Lower lobe of right lung (tissue), 2 donors: Measurements from ENCODE around the gene IL17RD. TPM values are rescaled to one million over a fixed set of nuclear protein-coding genes. Genes with fewer than 3 reads are reported as not detected.
A peak's percentile ranks its signal among the peaks of the same experiment; 100 is the strongest.

Experiments
- ATAC-seq, 2 donors: fragments of 200-7000 bp; cut with Tn5 transposase; one replicate each; pipeline ENCODE4 v1.9.1; 2020 to 2022; ENCODE audit warnings: mild to moderate bottlenecking in 2 of 2, moderate library complexity in 2 of 2
- DNase-seq: peaks from one replicate; pipeline ENCODE4 v3.0.0-alpha.2; 2020
- H3K27ac ChIP-seq: fragments of 200-600 bp; one replicate; pipeline ENCODE4 v1.8.0; 2022
- H3K27me3 ChIP-seq: fragments of 200-600 bp; one replicate; pipeline ENCODE4 v1.8.0; 2022; ENCODE audit warnings: low read depth
- H3K36me3 ChIP-seq: fragments of 200-600 bp; one replicate; pipeline ENCODE4 v1.8.0; 2022; ENCODE audit warnings: mild to moderate bottlenecking
- H3K4me1 ChIP-seq: fragments of 200-600 bp; one replicate; pipeline ENCODE4 v1.8.0; 2022
- H3K4me3 ChIP-seq: fragments of 200-600 bp; one replicate; pipeline ENCODE4 v1.8.0; 2022; ENCODE audit warnings: mild to moderate bottlenecking
- H3K9me3 ChIP-seq: fragments of 200-600 bp; one replicate; pipeline ENCODE4 v1.8.0; 2022
- intact Hi-C: fragments of 100-400 bp; cut with DNase I; formaldehyde crosslinking; loops from one replicate; pipeline ENCODE4 v1.11.0; 2022
- total RNA-seq: library from RNA; stranded (reverse); fragmentation: NEBNext Ultra II Directional; extraction: Animal tissue kit (Norgen Biotek cat#: 25700); gene quantifications from one replicate; pipeline ENCODE4 v1.2.1, GENCODE V29; 2021
- TF ChIP-seq, protein P1 (sequence below): fragments of 200-600 bp; IDR thresholded peaks from one replicate; pipeline ENCODE4 v1.8.0; 2022; ENCODE audit warnings: antibody characterized with exemption, mild to moderate bottlenecking
- donor health status: DM: no; HTN: yes; CAD: no; lungs with severe emphysema.

IL17RD gene
- total RNA-seq, 1 donor from 2014 or later: 2.4 TPM

DNA sequence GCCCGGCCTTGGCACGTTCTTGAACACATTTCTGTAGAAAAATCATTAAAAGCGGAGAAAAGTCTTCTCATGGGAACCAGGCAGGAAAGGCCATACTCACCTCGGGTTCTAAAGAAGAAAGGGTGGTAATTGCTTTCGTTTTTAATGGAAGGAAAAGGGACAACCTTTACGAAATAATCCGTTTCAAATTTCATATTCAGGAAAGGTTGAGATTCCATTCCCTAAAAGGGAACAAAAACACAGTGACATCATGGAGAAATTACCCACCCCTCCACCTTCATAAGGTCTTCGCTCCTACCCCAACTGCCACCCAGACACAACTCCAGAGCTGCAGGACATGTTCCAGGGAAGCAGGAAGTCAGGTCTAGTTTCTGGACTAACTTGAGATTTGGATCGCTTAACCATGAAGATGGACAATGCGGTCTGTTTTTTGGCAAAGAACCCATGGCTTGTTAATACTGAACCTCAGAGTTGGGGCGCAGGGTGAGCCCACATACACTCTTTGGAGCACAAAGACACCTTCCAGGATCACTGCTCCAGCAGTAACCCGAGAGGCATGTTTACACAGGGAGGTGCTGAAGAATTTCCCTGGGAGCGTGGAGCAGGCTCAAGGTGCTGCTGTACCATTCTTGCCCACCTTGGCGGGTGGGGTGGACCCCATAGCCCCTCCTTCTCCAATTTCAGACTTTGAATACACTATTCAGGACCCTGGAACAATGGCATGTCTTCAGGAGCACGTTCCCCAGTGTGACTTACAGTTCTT, 55.5 kb downstream of the IL17RD start:
- H3K27ac ChIP-seq: no peak overlapping the region
- no peaks in the 10 kb centered on the region for H3K36me3 ChIP-seq
- no peaks in the 10 kb centered on the region for H3K27me3 ChIP-seq
- intact Hi-C loops: no loop called here
- no peaks in the 10 kb centered on the region for H3K9me3 ChIP-seq
- TF ChIP-seq, protein P1, sequence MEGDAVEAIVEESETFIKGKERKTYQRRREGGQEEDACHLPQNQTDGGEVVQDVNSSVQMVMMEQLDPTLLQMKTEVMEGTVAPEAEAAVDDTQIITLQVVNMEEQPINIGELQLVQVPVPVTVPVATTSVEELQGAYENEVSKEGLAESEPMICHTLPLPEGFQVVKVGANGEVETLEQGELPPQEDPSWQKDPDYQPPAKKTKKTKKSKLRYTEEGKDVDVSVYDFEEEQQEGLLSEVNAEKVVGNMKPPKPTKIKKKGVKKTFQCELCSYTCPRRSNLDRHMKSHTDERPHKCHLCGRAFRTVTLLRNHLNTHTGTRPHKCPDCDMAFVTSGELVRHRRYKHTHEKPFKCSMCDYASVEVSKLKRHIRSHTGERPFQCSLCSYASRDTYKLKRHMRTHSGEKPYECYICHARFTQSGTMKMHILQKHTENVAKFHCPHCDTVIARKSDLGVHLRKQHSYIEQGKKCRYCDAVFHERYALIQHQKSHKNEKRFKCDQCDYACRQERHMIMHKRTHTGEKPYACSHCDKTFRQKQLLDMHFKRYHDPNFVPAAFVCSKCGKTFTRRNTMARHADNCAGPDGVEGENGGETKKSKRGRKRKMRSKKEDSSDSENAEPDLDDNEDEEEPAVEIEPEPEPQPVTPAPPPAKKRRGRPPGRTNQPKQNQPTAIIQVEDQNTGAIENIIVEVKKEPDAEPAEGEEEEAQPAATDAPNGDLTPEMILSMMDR: no peak
- ATAC-seq (no peak), DNase-seq (no peak)
- no peaks in the 10 kb centered on the region for H3K4me1 ChIP-seq
- H3K4me3 ChIP-seq: no peak overlapping the region

DNA sequence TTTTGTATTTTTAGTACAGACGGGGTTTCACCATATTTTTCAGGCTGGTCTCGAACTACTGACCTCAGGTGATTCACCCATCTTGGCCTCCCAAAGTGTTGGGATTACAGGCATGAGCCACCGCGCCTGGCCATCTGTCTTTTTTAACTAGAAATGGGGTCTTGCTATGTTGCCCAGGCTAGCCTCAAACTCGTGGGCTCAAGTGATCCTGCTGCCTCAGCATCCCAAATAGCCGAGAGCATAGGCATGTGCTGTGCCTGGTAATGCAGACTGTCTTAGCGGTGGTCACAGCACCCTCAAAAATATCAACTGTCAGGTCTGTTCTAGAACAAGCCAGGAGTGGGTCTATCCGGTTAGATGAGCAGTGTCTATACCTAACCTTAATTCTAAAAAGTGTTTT, 56.5 kb downstream of the IL17RD start:
- Histone ChIP-seq H3K27ac (no peak overlapping the region), H3K27me3 (no peaks in the 10 kb centered on the region), H3K9me3 (no peaks in the 10 kb centered on the region), H3K4me3 (no peak overlapping the region), H3K4me1 (no peaks in the 10 kb centered on the region), H3K36me3 (no peaks in the 10 kb centered on the region)
- intact Hi-C loops: no loop called here
- ATAC-seq: no peak
- no peak for DNase-seq
- TF ChIP-seq, protein P1: no peak

DNA sequence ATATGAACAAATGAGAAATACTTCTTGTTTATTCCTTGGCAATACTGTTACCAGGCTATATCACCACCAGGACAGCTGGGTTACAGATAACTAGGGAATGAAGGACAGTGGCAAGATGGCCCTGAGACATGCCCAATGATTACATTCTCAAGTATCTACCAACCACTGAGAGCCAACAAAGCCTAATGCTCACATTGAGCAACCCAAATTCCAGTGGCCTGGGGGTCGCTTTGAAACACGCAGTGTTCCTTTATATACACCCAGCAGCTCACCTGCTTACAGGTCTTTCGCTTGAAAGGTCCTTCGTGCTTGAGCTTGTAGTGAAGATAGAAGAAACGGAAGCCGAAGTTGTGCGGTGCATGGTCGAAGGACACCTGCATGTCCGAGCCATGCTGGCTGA, 59.6 kb downstream of the IL17RD start:
- intact Hi-C loops: no loop called here
- no peak for DNase-seq

DNA sequence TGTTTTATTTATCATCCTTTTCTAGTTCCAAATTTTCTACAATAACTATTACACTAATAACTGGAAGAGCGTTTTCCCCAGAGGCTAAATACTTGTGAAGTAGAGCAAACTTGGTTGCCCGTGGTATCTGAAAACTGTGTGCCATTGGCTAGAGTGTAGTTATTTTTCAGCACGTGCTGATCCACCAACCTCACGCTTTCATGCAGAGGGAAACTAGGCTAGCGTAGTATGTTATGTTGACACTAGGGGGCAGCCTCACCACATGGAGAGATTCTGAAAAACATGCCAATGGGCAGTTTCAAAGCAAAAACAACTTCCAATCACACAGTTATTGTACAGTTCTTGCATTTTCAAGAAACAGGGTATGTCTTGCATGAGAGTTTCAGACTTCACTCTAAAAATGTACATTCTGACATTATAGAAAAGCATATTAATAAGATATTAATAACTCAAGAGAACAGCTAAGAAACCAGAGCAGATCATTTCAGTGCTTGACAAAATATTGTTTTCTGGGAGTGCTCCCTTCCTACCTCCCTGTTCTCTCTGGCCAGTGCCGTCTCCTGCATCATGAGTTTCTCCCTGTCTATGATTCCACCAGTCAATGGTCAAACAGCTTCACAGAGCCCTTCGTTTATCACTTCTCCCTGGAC, 65.0 kb downstream of the IL17RD start:
- Histone ChIP-seq H3K27me3 (no peaks in the 10 kb centered on the region), H3K36me3 (no peaks in the 10 kb centered on the region), H3K4me1 (no peaks in the 10 kb centered on the region), H3K27ac (no peak overlapping the region), H3K4me3 (no peak overlapping the region), H3K9me3 (no peaks in the 10 kb centered on the region)
- TF ChIP-seq, protein P1: peak; percentile 87
- peak; percentile 82 to 83 for ATAC-seq
- intact Hi-C loops: no loop called here
- no peak for DNase-seq

More for the DNA sequence above, 59.6 kb downstream of the IL17RD start:
- Histone ChIP-seq H3K27ac (no peak overlapping the region), H3K9me3 (no peaks in the 10 kb centered on the region), H3K27me3 (no peaks in the 10 kb centered on the region), H3K4me1 (no peaks in the 10 kb centered on the region), H3K36me3 (no peaks in the 10 kb centered on the region), H3K4me3 (no peak overlapping the region)
- TF ChIP-seq, protein P1: no peak
- no peak for ATAC-seq

DNA sequence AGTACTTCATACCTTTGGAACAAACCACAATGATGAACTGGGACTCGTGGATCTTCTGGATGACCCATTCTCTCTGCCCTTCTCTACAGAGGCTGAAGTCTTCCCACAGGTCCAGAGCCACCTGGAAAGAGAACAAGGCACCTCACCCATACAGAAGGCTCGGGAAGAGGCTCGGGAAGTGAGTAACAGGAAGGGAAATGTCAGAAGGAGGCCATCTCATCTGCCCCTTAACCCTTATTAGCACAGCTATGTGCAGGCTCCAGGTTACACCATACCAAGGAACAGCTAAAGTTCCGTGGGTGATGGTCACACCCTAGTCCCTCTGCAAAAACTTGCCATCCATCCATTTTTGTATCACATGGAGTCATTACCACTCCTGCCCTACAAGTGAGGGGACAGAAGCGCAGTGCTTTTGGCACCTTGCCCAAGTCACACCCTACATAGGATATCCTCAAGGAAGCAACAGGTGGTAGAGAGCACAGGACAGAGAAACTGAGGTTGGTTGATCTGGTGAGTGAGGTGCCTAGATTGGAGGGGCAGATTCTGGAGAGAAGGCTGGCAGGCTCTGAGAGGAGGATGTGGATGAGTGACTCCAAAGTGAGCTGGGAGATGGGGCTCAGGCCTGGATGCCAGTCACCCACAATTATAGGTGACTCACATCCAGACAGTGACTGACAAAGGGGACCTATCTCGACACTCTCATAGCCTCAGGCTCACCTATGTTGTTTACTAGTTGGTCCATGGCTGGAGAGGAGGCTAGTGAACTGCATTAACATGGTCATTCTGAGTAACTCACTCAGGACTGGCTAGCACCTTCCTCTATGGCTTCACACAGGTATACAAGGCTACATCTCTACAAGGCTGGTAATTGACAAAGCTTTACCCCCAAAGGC, 66.5 kb downstream of the IL17RD start:
- Histone ChIP-seq H3K4me3 (no peak overlapping the region), H3K4me1 (no peaks in the 10 kb centered on the region), H3K27me3 (no peaks in the 10 kb centered on the region), H3K36me3 (no peaks in the 10 kb centered on the region), H3K9me3 (no peaks in the 10 kb centered on the region), H3K27ac (no peak overlapping the region)
- TF ChIP-seq, protein P1: no peak
- ATAC-seq (no peak), DNase-seq (no peak)
- intact Hi-C loops: no loop called here
